Measurements from ENCODE around the gene ADCYAP1.

GRCh38 chr18:949724-950631 is 45.3 kb downstream of the ADCYAP1 start:
- TF ChIP-seq CTCF (IDR thresholded peaks at IDR 0.05; ENCODE audit: insufficient read depth, low read length, poor library complexity, severe bottlenecking) (no peak), EZH2phosphoT487 (conservative IDR thresholded peaks at IDR 0.05; ENCODE audit: low read length) (no peak)
